Measurements from ENCODE around the gene IL20RB. TPM values are rescaled to one million over a fixed set of nuclear protein-coding genes. Genes with fewer than 3 reads are reported as not detected.

The IL20RB gene
- total RNA-seq (2022; extraction: Qiagen RNA extraction): 0.59 to 0.91 TPM (median 0.83 TPM) in 5 replicates

GRCh38 chr3:136957751-136958288, at the start of gene IL20RB:
Gene IL20RB, plus strand, starts transcription at chr3:136957983. Its CDS starts 131 bp downstream, at chr3:136958114.

Other genes starting within 250 kb of the IL20RB start
- 8.0 to 11.8 TPM (median 9.4 TPM) in 5 replicates for gene STAG1, start 205.6 kb upstream of the IL20RB start, total RNA-seq (2022; extraction: Qiagen RNA extraction)
- gene SLC35G2, start 138.9 kb upstream of the IL20RB start, total RNA-seq (2022; extraction: Qiagen RNA extraction): 25.5 to 30.9 TPM (median 28.9 TPM) in 5 replicates
- 25.0 to 30.6 TPM (median 26.8 TPM) in 5 replicates for gene NCK1, start 95.8 kb upstream of the IL20RB start, total RNA-seq (2022; extraction: Qiagen RNA extraction)

All from A549 treated with CORT108297 at 1 μM for 4 hours (cell line).